HuH-7.5 (cell line): ENCODE measurements around the gene UBE3D.
"Not testable (repeated sequence)": the region's sequence is repeated elsewhere in the genome, so short reads cannot be mapped to it uniquely, and the experiment has no call there.

Experiments used
- DNase-seq: peaks from one replicate; pipeline ENCODE4 v3.0.0; 2011; ENCODE audit warnings: low spot score

The UBE3D gene

DNA sequence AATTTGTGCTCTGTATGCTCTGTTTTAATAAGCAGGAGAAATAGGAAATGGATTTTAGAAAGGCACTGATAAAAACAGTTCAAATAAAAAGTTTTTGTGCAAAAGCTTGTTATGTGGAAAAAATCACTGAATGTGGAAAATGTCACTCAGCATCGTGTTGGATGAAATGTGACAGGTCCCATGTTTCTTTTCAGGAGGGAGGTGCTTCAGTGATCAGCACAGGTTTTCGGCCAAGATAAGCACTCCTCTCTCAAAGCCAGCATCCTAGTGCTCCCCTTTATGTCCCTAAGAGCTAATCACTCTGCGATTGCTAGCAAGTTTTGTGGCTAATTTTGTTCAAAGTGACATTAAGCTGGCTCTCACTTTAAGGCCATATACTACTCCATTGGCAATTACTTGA is 12.0 kb downstream of the UBE3D start:
- no peak for DNase-seq

DNA sequence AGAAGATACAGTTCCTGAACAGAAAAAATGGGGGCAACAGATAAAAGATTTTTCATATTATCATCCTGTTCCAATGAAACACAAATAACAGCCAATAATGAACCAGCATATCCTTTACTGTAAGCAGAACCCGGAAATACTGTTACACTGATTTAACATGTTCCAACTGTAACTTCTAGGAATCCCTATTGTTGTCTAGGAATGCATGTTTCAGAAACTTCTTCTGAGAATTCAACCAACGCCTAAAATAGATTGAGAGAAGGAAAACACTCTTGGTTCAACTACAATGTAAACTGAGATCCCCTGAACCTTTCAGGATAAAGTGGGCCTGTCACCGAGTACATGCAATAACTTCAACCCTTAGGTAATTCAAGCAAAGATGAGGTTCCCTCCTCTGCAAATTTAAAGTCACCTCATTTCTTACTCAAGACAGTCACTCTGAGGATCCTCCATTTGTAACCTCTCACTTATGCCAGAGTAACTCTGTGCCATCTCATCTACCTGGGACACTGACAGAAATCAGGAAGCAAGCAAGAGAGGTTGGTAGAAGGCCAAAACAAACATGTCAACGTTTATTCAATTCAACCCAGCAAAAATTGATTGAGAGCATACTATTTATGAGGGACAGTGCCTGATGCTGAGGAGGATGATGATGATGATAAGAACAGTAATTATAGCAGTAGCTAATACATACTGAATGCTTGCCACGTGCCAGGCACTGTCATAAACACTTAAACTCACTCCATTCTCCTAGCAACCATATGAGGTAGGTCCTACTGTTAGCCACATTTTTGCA is 14.1 kb downstream of the UBE3D start:
- DNase-seq = no peak

DNA sequence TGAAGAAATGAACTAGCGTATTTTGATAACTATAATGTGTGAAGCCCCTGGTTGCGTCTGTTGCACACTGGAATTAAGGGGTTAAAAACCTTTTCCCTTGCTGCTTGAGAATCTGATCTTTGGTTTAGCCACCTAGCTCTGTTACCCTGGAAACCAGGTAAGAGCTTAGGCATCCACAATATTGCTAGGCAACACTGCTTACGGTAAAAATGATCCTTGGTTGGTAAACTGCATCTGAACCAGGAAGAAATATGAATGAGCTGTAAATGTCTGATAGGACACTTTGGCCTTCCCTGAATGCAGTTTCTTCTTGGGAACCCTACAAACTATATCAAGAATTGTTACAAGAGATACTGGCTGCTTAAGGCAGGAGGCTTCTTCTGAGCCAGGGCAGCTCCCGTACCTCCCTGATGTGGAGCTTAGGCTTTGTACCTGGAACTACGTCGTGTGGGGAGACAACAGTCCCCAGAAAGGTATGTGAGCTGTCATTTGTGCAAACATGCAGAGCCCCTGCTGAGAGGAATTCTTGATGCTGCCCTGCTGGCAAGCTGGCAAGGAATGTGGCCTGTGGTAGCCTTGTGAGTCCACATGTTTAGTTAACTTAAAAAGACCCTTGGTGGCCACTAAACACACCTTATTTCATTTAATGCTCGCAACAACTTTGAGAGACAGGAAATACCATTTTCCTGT is 18.4 kb downstream of the UBE3D start:
- no peak for DNase-seq

DNA sequence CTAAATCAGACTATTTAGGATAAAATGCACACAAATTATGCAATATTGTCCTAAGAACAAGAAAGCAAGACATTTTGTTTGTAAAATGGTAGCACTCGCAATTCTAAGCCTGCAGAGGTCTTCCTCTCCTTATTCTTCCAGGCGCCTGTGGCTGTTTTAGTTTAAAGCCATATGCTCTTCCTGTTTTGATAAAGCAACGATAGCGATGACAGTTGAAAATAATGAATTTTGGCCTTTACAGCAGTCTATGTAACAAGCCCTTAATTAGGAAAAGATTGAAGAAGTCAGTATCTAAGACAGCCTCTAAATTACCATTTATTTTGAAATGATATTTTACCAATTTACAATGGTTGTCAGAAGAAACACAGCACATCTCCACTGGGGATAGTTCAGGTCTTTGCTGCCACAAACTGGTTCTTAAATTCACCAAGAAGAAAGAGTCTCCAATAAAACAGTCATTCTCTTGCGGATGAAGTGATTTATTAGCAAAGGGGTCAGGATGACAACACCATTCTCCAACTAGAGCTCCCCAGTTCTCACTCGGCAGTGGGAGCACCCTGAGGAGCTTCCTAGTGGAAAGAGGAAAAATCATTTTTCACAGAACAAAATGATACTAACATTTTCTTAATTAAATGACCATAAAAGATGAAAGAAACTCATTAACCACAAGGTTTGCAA is 21.4 kb downstream of the UBE3D start:
- DNase-seq = no peak

- no peak for DNase-seq
These were observed 23.1 kb downstream of the UBE3D start for GRCh38 chr6:83042467-83043053.

GRCh38 chr6:83038246-83038645 is 27.4 kb downstream of the UBE3D start:
- DNase-seq = no peak

DNA sequence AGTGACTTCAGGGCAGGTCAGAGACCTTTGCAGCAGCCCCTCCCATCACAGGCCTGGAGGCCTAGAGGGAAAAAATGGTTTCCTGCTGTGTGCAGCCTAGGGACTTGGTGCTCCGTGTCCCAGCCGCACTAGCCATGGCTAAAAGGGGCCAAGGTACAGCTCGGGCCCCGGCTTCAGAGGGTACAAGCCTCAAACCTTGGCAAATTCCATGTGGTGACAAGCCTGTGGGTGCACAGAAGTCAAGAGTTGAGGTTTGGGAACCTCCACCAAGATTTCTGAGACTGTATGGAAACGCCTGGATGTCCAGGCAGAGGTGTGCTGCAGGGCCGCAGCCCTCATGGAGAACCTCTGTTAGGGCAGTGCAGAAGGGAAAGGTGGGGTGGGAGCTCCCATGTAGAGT is 34.0 kb downstream of the UBE3D start:
- no peak for DNase-seq

- DNase-seq = no peak
These were observed 45.9 kb downstream of the UBE3D start for GRCh38 chr6:83019741-83020140.

GRCh38 chr6:83011131-83011530 is 54.5 kb downstream of the UBE3D start:
- not testable (repeated sequence) for DNase-seq

GRCh38 chr6:83008626-83009025 is 57.0 kb downstream of the UBE3D start:
- no peak for DNase-seq

GRCh38 chr6:83006270-83006905 is 59.3 kb downstream of the UBE3D start:
- DNase-seq = no peak

DNA sequence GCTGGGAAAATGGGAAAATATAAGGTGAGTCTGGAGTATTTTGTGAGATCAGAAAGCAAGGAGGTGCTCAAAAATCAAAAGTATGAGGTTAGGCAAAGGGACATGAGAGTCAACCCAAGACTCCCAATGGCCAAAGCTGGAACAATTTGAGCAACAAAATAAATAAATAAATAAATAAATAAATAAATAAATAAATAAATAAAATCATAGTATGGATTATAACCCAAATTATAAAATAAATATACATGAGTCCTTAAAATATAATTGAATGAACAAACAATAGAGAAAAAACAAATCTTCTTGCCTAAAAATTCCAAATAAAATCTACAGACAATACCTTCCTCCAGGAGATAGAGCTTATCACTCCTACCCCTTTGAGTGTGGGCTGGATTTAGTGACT is 69.5 kb downstream of the UBE3D start:
- no peak for DNase-seq

DNA sequence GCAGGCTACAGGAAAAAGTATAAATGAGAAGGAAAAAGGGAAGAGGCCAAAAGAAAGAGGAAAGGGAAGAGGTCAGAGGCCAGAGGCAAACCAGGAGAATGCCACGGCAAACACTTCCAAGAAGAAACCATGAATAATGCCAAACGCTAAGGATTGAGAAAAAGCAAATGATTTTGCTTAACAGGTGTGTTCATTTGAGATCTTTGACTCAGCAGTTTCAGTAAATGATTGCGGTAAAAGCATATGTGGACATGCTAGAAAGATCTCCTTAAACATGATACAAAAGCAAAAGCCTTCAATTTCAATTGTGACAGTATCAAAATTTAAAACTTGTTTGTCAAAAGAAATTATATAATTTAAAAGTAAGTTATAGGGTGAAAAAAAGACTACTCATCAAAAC is 70.6 kb downstream of the UBE3D start:
- DNase-seq = no peak

DNA sequence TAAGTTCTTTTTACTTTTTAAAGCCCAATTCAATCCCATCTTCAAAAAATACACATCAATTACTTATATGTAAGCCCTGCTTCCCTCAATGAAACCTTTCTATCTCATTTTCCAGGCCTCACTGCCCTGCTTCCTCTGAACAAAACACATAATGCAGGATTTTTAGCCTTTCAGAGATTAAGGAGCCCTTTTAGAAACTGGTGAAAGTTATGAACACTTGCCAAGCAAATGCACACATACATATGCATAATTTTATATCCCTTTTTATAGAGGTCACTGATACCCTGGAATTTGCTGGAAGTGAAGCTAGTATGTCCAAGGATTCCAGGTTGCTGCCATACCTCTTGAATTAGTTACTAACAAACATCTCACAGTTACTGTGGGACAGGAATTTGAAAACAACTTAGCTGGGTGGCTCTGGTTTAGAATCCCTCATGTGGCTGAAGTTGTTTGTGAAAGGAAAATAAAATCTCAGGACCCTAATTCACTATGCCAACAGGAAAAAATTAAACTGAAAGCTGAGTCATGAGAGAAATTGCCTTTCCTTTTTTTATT is 75.8 kb downstream of the UBE3D start:
- no peak for DNase-seq

DNA sequence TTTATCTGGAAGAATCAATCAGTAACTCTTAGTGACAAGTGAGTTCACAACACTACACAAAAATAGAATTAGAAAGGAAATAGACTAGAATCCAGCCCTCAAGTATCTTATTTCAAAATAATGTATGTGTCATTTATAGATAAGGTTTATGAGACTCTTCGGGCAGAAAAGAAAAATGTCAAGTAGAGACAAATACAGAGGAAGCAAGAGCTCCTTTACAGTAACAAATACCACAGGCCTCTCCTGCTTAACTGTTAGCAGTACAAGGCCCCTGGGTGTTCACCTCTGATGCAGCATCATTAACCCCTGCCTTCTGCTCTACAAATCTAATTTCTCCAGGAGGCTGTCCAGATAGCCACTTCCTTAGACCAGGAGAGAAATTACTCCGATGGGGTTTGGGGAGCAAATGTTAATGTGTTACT is 76.7 kb downstream of the UBE3D start:
- no peak for DNase-seq

DNA sequence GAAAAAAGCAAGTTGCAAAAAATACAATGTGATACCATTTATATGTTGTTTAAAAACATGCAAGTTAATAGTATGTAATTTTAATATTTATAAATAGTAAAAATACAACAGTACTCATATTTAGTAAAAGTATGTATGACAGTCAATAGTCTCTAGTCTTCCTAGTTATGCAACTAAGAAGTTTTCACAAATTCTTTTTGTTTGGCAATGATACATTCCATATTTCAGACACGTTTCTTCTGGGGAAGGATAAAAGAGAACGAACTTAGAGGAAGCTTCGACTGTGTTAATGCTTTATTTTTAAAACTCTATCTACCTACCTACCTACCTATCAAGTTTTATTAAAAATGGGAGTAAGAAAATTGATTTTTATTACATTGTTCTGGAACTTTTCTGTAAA is 77.7 kb downstream of the UBE3D start:
- DNase-seq = no peak

DNA sequence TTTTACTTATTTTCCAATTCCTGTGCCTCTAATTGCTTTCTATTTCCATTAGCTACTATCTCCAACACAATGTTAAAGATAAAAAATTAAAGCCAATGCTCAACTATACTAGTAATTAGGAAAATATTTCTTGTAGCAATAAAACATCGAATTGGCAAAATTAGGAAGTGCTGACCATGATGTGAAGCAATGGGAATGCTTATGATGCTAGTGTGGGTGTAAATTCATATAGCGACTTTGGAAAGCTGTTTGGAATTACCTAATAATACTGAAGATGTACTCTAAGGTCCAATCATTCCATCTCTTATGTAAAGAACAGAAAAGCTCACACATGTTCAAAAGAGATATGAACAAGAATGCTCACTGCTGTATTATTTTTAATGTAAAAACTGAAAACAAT is 78.2 kb downstream of the UBE3D start:
- no peak for DNase-seq

DNA sequence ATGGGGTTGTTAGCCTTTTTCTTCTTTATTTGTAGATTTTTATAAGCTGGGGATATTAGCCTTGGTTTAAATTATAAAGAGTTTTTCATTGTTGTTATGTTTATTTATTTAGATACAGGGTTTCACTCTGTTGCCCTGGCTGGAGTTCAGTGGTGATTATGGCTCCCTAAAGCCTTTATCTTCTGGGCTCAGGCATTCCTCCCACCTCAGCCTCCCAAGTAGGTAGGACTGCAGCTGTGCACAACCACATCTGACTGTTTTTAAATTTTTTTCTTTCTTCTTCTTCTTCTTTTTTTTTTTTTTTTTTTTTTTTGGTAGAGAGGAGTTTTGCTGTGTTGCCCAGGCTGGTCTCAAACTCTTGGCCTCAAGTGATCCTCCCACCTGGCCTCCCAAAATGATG is 80.9 kb downstream of the UBE3D start:
- no peak for DNase-seq

- DNase-seq = no peak
These were observed 85.6 kb downstream of the UBE3D start for GRCh38 chr6:82980086-82980485.

DNA sequence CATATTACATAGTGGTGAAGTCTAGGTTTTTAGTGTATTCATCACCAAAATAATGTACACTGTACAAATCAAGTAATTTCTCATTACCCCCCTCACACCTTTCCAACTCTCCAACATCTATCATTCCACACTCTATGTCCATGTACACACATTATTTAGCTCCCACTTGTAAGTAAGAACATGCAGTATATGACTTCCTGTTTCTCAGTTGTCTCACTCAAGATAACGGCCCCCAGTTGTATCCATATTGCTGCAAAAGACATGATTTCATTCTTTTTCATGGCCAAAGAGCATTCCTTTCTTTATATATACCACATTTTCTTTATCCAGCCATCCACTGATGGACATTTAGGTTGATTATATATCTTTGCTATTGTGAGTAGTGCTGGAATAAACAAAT is 86.0 kb downstream of the UBE3D start:
- no peak for DNase-seq

DNA sequence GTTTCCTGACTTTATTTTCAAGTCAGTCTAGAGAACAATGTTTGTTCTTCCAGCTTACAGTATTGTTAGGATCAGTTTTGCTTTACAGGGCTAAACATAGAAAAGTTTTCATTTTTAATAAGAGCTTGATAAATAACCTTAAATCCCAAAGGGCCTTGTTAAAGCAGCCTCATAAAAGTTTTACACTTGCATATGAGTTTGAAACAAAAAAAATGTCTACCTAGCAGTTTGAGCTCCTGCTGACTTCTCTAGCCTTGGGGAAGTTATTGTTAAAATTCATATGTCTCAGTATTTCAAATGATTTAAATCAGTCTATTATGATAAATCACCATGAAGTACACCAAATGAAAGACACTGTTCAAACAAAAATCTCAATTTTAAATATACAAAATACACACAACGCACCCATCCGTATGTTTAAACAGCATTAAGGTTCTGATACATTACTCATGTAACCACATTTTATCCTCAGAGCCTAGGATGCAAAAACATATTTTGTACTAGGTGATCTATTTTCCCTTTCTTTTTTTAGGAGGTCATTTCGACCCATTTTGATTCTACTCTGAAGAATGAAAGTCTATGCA is 87.2 kb downstream of the UBE3D start:
- no peak for DNase-seq

DNA sequence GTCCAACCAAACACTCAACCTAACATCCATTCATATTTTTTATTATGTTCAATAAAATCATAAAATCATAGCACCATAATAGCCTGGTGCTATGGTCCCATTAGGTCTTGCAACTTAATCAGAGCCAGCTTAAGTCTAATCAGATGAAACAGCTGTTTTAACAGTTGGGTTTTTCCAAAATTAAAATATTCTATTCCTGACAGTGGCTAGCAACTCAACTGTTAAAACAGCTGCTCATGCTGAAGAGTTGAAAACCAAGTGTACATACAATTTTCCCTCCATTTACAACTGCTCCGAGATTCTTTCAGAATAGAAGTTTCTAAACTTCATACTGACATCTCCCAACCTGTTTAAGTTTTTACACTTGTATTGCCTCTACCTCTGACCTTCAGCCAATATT is 89.5 kb downstream of the UBE3D start:
- no peak for DNase-seq
